GM18511 (cell line): ENCODE data around the gene LRP6.

Experiments
- ATAC-seq: cut with Tn5 transposase; IDR thresholded peaks from one replicate; pipeline ENCODE4 v1.9.1; 2021; ENCODE audit warnings: mild to moderate bottlenecking, moderate library complexity; ENCODE audit not compliant: unreplicated experiment

LRP6 gene

GRCh38 chr12:12083688-12084087 lies 183.2 kb downstream of the LRP6 start:
- no peak for ATAC-seq

- ATAC-seq, result peak; percentile 78
Observed at GRCh38 chr12:12081836-12082497, 184.9 kb downstream of the LRP6 start.

GRCh38 chr12:12079291-12079690 lies 187.6 kb downstream of the LRP6 start:
- no peak for ATAC-seq

DNA sequence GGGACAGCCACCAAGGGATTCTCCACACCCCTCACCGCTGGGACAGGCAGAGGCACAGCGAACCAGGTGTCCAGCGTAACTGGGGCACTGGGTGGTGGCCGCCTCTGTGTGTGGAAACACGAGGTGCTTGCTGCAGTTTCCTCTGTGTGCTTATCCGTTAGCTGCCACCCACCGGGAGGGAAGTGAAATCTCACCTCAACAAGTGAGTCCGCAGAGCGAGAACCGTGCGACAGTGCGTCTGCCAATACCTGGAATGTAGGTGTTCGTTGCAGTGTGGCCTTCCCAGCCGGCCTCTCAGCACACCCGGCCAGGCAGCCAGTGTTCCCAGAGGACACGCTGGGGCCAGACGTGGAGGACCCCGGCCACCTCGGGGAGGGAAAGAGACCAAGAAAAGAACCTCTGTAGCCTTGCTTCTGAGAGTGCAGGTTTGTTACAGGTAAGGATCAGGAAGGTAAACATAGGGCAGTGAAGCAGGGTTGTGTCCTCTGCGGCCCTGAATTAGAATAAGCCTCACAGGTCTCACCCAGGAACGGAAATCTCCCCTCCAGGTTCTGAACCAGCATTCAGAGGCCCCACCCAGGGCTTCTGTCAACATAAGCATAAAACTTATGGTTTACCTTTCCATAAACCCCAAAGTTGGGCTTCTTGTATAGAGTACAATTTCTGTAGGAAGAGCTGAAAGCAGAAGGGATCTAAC lies 194.6 kb downstream of the LRP6 start:
- peak; percentile 54 for ATAC-seq

DNA sequence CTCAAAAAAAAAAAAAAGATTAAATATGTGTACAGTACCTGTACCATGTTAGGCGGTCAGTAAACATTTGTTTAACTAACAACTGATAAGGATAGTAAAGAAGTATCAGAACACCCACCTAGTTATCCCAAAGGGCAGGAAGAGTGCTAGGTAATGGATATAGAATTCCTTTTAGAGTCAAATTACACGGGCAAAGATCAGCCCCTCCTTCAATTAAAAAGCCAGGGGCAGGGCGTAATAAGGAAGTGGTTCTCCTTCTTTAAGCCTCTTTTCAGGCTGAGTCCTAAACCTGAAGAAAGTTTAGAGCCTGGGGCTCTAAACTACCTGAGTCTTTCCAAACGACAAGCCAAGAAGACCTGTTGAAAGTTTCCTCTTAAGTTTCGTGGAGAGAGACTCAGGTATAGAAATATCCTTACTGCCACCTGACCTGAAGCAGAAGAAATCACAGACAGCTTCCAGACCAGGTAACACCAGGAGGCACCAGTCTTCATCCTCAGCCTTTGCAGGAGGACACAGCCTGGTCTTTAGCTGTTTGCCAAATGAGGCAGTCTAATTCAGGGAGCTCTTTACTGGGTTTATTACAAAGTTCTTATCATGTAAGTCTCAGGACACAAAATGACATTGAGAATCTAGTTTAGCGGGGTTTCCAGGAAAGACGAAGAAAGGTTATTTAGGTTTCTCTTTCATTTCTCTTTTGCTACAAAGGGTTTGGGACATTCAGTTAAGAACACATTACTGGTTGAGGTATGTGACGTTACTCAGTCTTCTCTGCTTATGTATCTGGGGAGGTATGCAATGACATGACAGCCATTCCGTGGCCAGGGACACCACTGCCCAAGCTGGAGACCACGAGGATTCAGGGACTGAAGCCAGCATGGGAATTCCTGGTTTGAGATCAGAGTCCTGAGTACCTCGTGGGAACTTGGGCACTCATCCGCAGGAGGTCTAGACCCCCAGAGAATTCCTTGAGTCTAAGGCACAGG lies 195.9 kb downstream of the LRP6 start, which contains the start of gene BCL2L14:
Gene BCL2L14 (plus strand): TSS at position 266 of the 983 bp plus-strand sequence. CDS start 8,367 bp downstream, outside the sequence.
- peak; percentile 68 for ATAC-seq

- ATAC-seq, result no peak
Observed at GRCh38 chr12:12069821-12070548, 196.9 kb downstream of the LRP6 start.

DNA sequence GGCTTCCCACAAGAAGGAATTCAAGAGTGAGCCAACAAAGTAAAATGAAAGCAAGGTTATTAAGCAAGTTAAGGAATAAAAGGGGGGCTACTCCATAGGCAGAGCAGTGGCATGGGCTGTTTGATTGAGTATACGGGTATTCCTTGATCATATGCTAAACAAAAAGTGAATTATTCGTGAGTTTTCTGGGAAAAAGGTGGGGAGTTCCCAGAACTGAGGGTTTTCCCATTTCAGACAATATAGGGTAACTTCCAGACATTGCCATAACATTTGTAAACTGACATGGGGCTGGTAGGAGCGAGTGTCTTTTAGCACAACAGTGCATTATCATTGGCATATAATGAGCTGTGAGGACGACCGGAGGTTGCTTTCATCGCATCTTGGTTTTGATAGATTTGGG lies 198.1 kb downstream of the LRP6 start:
- ATAC-seq, result no peak
